Cardiac fibroblast (primary cell): ENCODE data around the gene AKAIN1.

Experiments
- DNase-seq, 2 donors: peaks; one replicate each; pipeline versions ENCODE4 v3.0.0 to v3.0.0-alpha.2; 2010; ENCODE audit warnings: low read depth in 2 of 2
- H3K4me3 ChIP-seq, 2 donors: replicated peaks in 1 of 2; 1 replicate in 1 of 2; 2 replicates in 1 of 2; pipeline ENCODE4 v1.5.1; 2011; ENCODE audit warnings: low read depth in 2 of 2, low read length in 2 of 2, mild to moderate bottlenecking in 2 of 2, moderate library complexity in 1 of 2
- TF ChIP-seq, protein P1 (sequence below): IDR thresholded peaks from one replicate; pipeline ENCODE4 v1.5.1; 2011; ENCODE audit warnings: low read depth, mild to moderate bottlenecking, low read length, inconsistent platforms

The AKAIN1 gene

DNA sequence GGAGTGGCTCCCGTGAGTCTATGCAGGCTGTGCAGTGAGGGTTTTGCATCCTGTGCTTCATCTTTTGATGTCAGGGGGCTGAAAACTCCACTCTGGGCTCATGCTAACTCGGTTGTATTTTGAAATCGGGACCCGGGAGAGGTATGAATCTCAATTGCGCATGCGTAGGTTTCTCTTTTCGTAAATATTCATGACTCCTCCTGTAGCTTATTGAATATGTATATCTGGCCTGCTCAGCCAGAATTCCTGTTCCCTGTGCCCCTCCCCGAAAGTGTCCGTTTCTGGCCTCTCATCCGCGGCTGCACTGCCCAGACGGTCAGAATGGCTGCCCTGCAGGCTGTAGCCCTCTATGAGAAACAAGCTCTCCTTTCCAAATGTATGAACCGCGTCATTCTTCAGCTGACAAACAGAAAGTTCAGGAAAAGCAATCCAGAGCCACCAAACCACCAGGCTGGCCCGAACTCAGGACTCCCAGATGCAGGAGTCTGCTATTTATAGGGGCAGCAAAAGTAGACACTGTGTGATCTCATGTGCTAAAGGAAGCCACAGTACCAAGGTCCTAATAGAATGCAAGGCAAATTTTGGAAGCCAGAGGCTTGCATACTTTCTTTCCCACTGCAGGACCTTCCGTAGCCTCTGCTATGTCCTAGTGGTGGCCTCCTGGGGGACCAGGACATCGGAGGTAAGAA lies 41.7 kb downstream of the AKAIN1 start:
- TF ChIP-seq, protein P1, sequence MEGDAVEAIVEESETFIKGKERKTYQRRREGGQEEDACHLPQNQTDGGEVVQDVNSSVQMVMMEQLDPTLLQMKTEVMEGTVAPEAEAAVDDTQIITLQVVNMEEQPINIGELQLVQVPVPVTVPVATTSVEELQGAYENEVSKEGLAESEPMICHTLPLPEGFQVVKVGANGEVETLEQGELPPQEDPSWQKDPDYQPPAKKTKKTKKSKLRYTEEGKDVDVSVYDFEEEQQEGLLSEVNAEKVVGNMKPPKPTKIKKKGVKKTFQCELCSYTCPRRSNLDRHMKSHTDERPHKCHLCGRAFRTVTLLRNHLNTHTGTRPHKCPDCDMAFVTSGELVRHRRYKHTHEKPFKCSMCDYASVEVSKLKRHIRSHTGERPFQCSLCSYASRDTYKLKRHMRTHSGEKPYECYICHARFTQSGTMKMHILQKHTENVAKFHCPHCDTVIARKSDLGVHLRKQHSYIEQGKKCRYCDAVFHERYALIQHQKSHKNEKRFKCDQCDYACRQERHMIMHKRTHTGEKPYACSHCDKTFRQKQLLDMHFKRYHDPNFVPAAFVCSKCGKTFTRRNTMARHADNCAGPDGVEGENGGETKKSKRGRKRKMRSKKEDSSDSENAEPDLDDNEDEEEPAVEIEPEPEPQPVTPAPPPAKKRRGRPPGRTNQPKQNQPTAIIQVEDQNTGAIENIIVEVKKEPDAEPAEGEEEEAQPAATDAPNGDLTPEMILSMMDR, result no peak
- no peak for DNase-seq
- no peak overlapping the region for H3K4me3 ChIP-seq

- DNase-seq, result no peak
- TF ChIP-seq, protein P1, result no peak
Observed at GRCh38 chr18:5152343-5153020, 44.6 kb downstream of the AKAIN1 start.

GRCh38 chr18:5150894-5151293 lies 46.2 kb downstream of the AKAIN1 start:
- TF ChIP-seq, protein P1, result no peak
- no peak overlapping the region for H3K4me3 ChIP-seq
- DNase-seq, result no peak

More at GRCh38 chr18:5152343-5153020, 44.6 kb downstream of the AKAIN1 start:
- H3K4me3 ChIP-seq, result no peak overlapping the region

DNA sequence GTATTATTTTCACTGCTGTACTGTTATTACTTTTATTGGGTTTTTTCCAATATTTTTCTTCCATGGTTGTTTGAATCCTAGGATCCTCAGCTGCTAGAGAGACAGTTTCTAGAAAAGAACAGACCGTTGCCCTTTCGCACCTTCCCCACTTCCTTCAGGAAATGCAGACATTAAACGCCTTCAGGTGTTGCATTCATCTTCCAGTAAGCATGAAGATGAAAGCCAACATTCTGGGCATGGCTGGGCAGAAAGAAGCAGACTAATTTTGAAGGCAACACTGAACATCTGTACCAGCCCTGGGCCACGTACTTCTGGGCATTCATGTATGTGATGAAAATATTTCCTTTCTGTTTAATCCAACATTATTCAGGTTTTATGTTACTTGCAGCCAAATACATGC lies 51.0 kb downstream of the AKAIN1 start:
- no peak for DNase-seq
- no peak overlapping the region for H3K4me3 ChIP-seq
- TF ChIP-seq, protein P1, result no peak

DNA sequence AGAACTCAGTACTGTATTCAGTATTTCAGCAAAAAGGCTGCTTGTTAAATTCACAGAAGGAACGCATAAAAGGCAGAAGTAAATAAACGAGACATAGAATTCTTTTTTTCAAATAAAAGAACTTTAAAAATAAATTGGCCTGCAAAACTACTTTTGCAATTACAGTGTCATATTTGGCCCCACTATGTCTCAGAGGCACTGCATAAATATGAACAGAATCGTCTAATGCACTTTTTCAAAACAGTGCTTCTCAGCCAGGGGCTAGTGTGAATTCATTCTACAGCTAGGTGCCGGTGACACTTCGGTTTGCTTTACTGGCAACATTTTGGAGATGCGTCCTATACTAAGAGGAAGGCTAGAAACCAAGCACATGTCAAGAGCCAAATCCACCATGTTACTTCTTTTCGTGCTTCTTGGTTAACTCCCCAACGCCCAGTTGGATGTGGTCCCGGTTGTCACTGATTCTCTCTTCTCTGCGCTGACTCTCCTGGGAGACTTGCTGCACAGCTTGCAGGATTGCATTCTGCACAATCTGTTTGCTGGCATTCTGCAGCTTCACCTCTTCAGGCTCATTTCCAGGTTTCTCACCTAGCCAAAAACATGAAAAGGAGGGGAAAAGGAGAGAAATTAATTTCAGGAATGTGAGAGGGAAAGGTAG lies 51.8 kb downstream of the AKAIN1 start:
- H3K4me3 ChIP-seq, result no peak overlapping the region
- DNase-seq, result no peak
- TF ChIP-seq, protein P1, result no peak

DNA sequence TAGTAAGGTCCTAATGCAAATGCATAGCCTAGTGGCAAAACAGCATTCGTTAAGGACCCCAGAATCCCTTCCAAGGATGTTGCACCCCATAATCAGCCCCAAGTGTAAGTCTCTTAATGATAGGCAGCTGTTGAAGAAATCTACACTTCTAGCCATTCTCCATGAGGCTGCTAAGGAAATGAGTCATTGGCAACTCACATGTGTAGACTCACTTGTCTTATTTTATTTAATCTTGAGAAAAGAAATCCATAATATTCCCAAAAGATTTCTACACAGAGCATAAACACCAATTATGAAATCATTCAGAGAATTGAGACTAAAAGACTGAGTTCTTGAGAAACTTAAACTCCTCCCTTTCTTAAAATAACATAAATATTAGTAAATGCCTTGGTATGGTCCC lies 52.4 kb downstream of the AKAIN1 start:
- no peak overlapping the region for H3K4me3 ChIP-seq
- TF ChIP-seq, protein P1, result no peak
- DNase-seq, result peak in 1 of 2 donors; percentile 33
